Adrenal gland (tissue), 12 donors: ENCODE measurements around the gene PARP11. TPM values are rescaled to one million over a fixed set of nuclear protein-coding genes. Genes with fewer than 3 reads are reported as not detected.

Source experiments
- DNase-seq, 7 donors: peaks; one replicate each; pipeline ENCODE4 v3.0.0-alpha.2; 2019 to 2020
- H3K27ac ChIP-seq, 5 donors: fragments of 200-600 bp; sonication (generic) in 4 of 5; 1 replicate in 3 of 5; 2 replicates in 2 of 5; pipeline versions ENCODE4 v1.5.1 to v1.8.0; 2016 to 2020; ENCODE audit warnings: mild to moderate bottlenecking in 1 of 5
- H3K27me3 ChIP-seq: fragments of 200-600 bp; 2 replicates; pipeline ENCODE4 v1.8.0; 2021
- H3K36me3 ChIP-seq, 2 donors: fragments of 200-600 bp; replicated peaks in 1 of 2; 1 replicate in 1 of 2; 2 replicates in 1 of 2; pipeline versions ENCODE4 v1.5.1 to v1.8.0; 2018 to 2022
- H3K4me1 ChIP-seq, 2 donors: fragments of 200-600 bp; replicated peaks in 1 of 2; 1 replicate in 1 of 2; 2 replicates in 1 of 2; pipeline versions ENCODE4 v1.5.1 to v1.8.0; 2018 to 2021
- H3K4me3 ChIP-seq, 4 donors: fragments of 200-600 bp; sonication (generic) in 3 of 4; one replicate each; pipeline ENCODE4 v1.5.1; 2016 to 2018
- H3K9me3 ChIP-seq, 3 donors: fragments of 200-600 bp; sonication (generic) in 1 of 3; replicated peaks in 1 of 3; 1 replicate in 2 of 3; 2 replicates in 1 of 3; pipeline versions ENCODE4 v1.5.1 to v1.8.0; 2016 to 2021
- CTCF ChIP-seq, 6 experiments: fragments of 450-650 bp in 4 of 6; fragments of 200-600 bp in 2 of 6; sonication (generic) in 1 of 6; IDR thresholded peaks; 1 replicate in 5 of 6; 2 replicates in 1 of 6; pipeline versions ENCODE4 v1.5.1 to v1.8.0; 2016 to 2021; ENCODE audit warnings: antibody characterized with exemption in 6 of 6, mild to moderate bottlenecking in 2 of 6, moderate library complexity in 1 of 6
- POLR2A ChIP-seq, 2 donors: fragments of 450-650 bp; IDR thresholded peaks; one replicate each; pipeline ENCODE4 v1.6.1; 2017; ENCODE audit warnings: antibody characterized with exemption in 2 of 2, mild to moderate bottlenecking in 2 of 2, moderate library complexity in 1 of 2
- WGBS, 4 donors: extraction: QIAGEN DNeasy Blood & Tissue Kit in 2 of 4; methylation state at CpG; one replicate each; pipeline versions ENCODE4 v1.1.5 to v1.1.7; 2013 to 2017; 5-methylcytosine and 5-hydroxymethylcytosine counted together
- intact Hi-C, 2 donors: fragments of 100-400 bp; cut with DNase I; formaldehyde crosslinking; loops; one replicate each; pipeline versions ENCODE4 v1.14.1 to v1.15.0; 2022 to 2023
- polyA plus RNA-seq, 3 donors: library from polyadenylated mRNA; stranded (reverse); fragments of 200-250 nt in 2 of 3; fragments of 350-450 nt in 1 of 3; fragmentation: Illumina TruSeq in 1 of 3; extraction: RNeasy Lipid Tissue Mini Kit (QIAGEN cat#74804) in 1 of 3; gene quantifications; one replicate each; pipeline ENCODE4 v1.2.3, GENCODE V29; 2013 to 2014
- total RNA-seq, 9 donors: library from RNA; depleted of rRNA in 4 of 9; stranded (reverse); fragments of >200 nt in 4 of 9; fragments of 120-200 nt in 1 of 9; fragmentation: NEBNext Ultra II Directional in 1 of 9; extraction: Animal tissue kit (Norgen Biotek cat#: 25700) in 1 of 9; gene quantifications; one replicate each; pipeline versions ENCODE4 v1.1.0 to v1.2.4, GENCODE V29; 2013 to 2023
- donor health status: healthy with polysubstance abuse.
- donor health status: Bipolar disorder and iron deficiency.
- donor health status: DM: yes; HTN: yes; CAD: no.
- donor health status: DM: no; HTN: no; CAD: no.
- donor health status: DM: no; HTN: no; CAD: no.
- donor health status: DM: yes; HTN: yes; CAD: no.

The PARP11 gene
- total and polyA plus RNA-seq, 12 donors = 2.8 to 29.8 (median 16.8) TPM

GRCh38 chr12:3790642-3791041, 82.6 kb downstream of the PARP11 start:
- H3K27ac ChIP-seq = no peak overlapping the region
- intact Hi-C loops = no loop called here
- WGBS, 4 donors = 56 to 82% (median 77%) methylated on average over 2 of the region's 2 CpGs

GRCh38 chr12:3789838-3790237, 83.4 kb downstream of the PARP11 start:
- no peak overlapping the region for H3K27ac ChIP-seq
- intact Hi-C loops = no loop called here
- no peak overlapping the region for H3K4me3 ChIP-seq
- H3K4me1 ChIP-seq = no peaks in the 10 kb centered on the region
- H3K9me3 ChIP-seq = no peaks in the 10 kb centered on the region
- no peaks in the 10 kb centered on the region for H3K36me3 ChIP-seq
- no peak for TF ChIP-seq POLR2A (IDR thresholded peaks at IDR 0.05)
- TF ChIP-seq CTCF (IDR thresholded peaks at IDR 0.05) = no peak
- 78 to 100% (median 86%) methylated on average over 1 of the region's 1 CpG for WGBS, 4 donors
- no peaks in the 10 kb centered on the region for H3K27me3 ChIP-seq
- no peak for DNase-seq

More at GRCh38 chr12:3790642-3791041, 82.6 kb downstream of the PARP11 start:
- no peaks in the 10 kb centered on the region for H3K36me3 ChIP-seq
- no peaks in the 10 kb centered on the region for H3K4me1 ChIP-seq
- TF ChIP-seq CTCF (IDR thresholded peaks at IDR 0.05) (no peak), POLR2A (IDR thresholded peaks at IDR 0.05) (no peak)
- no peak for DNase-seq
- no peaks in the 10 kb centered on the region for H3K9me3 ChIP-seq
- H3K4me3 ChIP-seq = no peak overlapping the region
- H3K27me3 ChIP-seq = no peaks in the 10 kb centered on the region

- TF ChIP-seq POLR2A (IDR thresholded peaks at IDR 0.05) (no peak), CTCF (IDR thresholded peaks at IDR 0.05) (peak; percentile 32 to 63 (median 55))
- Histone ChIP-seq H3K4me1 (no peaks in the 10 kb centered on the region), H3K4me3 (no peak overlapping the region), H3K27ac (no peak overlapping the region), H3K9me3 (no peaks in the 10 kb centered on the region), H3K27me3 (no peaks in the 10 kb centered on the region), H3K36me3 (no peaks in the 10 kb centered on the region)
- peak in 1 of 7 donors; percentile 10 for DNase-seq
- intact Hi-C loops = loop anchor here (5.0 kb wide), 2 partner anchors 475 to 480 kb away; no protein-coding TSS in a partner anchor
- 54 to 67% (median 64%) methylated on average over 3 of the region's 3 CpGs for WGBS, 4 donors
These were observed 95.9 kb downstream of the PARP11 start for GRCh38 chr12:3777206-3777809.

- no peak overlapping the region for H3K4me3 ChIP-seq
- no peaks in the 10 kb centered on the region for H3K27me3 ChIP-seq
- 72 to 79% (median 75%) methylated on average over 5 of the region's 5 CpGs for WGBS, 4 donors
- no peak overlapping the region for H3K27ac ChIP-seq
- intact Hi-C loops = loop anchor here (5.0 kb wide), 2 partner anchors 473 to 478 kb away; no protein-coding TSS in a partner anchor
- no peak for TF ChIP-seq POLR2A (IDR thresholded peaks at IDR 0.05)
- no peak for TF ChIP-seq CTCF (IDR thresholded peaks at IDR 0.05)
- no peak for DNase-seq
- no peaks in the 10 kb centered on the region for H3K9me3 ChIP-seq
- no peaks in the 10 kb centered on the region for H3K4me1 ChIP-seq
- H3K36me3 ChIP-seq = no peaks in the 10 kb centered on the region
These were observed 97.7 kb downstream of the PARP11 start for GRCh38 chr12:3775385-3776035.
